DMS114 treated with DMSO at 0.1 percent for 48 hours (cell line): ENCODE measurements around the gene HS3ST5.
"Not testable (repeated sequence)": the region's sequence is repeated elsewhere in the genome, so short reads cannot be mapped to it uniquely, and the experiment has no call there.

Experiments
- DNase-seq: peaks from one replicate; lab custom pipeline; 2025; ENCODE audit not compliant: unreplicated experiment; lab: John Stamatoyannopoulos, UW

HS3ST5 gene

DNA sequence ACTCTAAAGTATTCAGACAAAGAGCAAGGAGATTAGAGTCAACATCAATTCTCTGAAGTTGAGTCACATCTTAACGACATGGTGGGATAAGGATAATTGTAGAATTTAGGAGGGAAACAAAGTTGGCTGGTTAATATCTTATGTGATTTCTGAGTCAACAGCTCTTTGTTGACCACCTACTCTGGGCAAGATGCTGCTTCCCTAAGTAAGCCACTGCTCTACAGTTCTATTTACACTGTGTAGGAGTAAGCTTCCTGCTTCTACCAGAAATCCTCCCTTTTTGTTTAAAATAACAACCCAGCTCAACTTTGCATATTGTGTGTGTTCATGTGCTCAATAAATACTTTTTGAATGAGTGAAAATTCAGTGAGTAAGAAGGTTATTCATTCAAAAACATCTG is 3.1 kb downstream of the HS3ST5 start:
- no peak for DNase-seq

DNA sequence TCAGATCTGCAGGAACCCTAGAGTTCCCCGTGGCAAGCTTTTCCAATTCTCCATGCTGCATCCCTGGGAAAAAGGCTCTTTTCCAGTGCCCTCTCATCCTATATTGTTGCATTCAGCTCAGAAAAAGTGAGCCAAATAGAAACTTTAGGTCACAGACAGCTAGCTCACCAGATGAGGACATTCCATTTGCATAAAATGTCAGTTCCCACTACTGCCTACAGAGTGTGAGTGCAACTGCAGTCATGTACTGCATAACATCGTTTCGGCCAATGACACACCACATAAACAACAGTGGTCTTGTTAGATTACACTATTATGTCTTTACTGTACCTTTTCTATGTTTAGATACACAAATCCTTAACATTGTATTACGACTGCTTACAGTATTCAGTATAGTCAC is 8.6 kb downstream of the HS3ST5 start:
- DNase-seq: no peak

DNA sequence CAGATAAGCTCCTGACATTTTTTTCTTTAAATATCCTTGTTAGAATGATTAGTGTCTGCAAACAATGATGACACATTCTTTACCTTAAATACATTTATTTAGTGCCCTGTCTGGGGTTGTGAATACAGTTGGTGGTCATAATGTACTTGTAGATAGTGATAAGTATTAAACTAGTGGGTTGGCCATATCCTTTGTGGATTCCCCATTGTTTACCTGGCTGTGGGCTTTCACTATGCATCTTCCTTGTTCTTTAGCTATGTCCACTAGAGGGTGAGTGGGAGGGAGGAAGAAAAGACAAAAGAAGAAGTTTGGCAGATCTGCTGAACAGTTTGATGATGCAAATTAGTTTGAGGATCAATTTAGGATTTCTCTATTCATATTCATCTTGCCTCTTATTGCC is 15.7 kb downstream of the HS3ST5 start:
- no peak for DNase-seq

GRCh38 chr6:114323784-114324183 is 19.0 kb downstream of the HS3ST5 start:
- no peak for DNase-seq

- DNase-seq: no peak
Measured at GRCh38 chr6:114319749-114320148, 23.1 kb downstream of the HS3ST5 start.

GRCh38 chr6:114315831-114316595 is 26.8 kb downstream of the HS3ST5 start:
- no peak for DNase-seq

- DNase-seq: not testable (repeated sequence)
Measured at GRCh38 chr6:114313816-114314215, 29.0 kb downstream of the HS3ST5 start.

- DNase-seq: no peak
Measured at GRCh38 chr6:114312931-114313330, 29.9 kb downstream of the HS3ST5 start.

- DNase-seq: no peak
Measured at GRCh38 chr6:114310053-114310452, 32.8 kb downstream of the HS3ST5 start.

DNA sequence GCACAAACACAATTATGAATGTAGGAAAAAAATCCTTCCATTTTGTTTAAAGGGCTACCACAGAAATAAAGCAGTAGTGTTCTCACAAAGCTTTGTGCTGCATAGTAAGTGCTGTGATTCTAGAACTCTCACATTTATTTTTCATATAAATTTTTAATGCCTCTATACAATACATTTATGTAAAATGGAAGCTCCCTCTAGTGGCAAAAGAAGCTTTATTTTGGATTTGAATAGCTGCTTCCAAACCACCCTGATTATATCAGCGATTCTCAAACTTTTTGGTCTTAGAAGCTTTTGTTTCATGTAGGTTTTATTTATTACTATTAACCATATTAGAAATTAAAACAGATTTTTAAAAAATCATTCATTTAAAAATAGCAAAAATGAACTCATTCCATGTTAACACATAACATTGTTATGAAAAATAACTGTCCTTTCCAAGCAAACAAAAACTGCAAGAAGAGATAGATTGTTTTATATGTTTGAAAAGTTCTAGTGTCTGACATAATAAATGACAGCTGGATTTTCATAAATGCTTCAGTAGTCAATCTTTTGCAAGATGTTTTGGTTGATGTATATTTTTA is 38.4 kb downstream of the HS3ST5 start:
- DNase-seq: no peak

- no peak for DNase-seq
Measured at GRCh38 chr6:114301596-114302219, 41.1 kb downstream of the HS3ST5 start.

GRCh38 chr6:114297135-114297534 is 45.7 kb downstream of the HS3ST5 start:
- DNase-seq: no peak

DNA sequence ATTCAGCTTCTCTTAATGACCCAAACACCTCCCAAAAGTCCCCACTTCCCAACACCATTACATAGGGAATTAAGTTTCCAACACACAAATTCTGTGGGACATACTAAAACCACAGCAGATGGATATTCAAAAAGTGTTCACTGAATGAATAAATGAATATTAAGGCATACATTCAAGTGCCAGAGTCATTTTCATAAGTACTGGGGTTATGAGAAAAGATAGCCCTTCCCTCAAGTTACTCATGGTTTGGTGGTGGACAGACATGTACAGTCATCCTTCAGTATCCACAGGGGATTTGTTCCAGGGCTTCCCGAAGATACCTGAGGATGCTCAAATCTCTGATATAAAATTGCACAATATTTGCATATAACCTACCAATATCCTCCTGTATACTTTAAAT is 50.4 kb downstream of the HS3ST5 start:
- DNase-seq: no peak

GRCh38 chr6:114291428-114291827 is 51.4 kb downstream of the HS3ST5 start:
- no peak for DNase-seq

- no peak for DNase-seq
Measured at GRCh38 chr6:114290864-114291263, 52.0 kb downstream of the HS3ST5 start.

DNA sequence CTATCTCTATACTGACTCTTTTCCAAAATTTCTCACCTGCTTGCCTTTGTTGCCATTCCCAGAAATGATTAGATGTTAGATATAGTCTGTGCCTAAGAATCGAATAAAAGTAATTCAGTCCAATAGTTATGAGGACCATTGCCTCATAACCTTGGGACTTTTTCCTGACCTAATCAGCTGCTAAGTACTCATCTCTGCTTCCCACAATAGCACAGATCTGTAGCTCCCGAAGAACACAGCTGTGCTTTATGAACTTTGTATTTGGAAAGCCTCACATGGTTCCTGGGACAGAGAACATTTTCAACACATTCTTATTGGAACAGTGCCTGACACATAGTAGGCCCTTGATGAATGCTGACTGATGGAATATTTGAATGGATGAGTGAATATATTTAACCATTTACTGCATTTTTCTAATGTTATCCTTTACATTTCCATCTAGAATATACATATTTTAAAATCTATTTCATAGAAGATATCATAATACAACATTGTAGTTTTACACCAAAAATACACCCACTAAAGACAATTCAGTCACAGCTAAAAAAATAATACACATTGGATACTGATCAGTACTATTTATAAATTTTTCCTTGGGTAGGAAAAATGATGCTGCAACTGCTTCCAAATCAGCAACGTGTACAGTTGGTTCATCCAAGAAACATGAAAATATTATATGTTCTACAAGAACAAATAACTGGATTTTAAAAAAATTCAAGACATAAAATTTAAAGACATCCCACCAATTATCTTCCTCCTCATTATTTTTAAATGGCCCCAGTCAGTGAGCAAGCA is 53.9 kb downstream of the HS3ST5 start:
- no peak for DNase-seq

- DNase-seq: no peak
Measured at GRCh38 chr6:114287461-114287860, 55.4 kb downstream of the HS3ST5 start.

DNA sequence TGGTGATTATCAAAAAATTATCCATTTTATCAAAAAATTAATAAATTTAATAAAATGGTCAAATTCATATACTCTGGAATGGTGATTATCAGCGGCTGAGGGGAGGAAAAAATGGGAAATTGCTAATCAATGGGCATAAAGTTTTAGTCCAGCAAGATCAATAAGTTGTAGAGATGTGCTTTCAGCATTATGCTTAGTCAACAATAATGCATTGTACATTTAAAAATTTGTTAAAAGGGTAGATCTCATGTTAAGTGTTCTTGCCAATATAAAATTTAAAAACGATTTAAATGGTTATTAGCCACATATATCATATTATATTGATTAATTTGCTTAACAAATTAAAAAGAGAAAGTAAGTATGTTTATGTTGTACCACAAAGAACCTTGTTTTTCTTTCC is 56.6 kb downstream of the HS3ST5 start:
- DNase-seq: no peak

- no peak for DNase-seq
Measured at GRCh38 chr6:114284281-114284680, 58.5 kb downstream of the HS3ST5 start.

GRCh38 chr6:114282292-114282691 is 60.5 kb downstream of the HS3ST5 start:
- no peak for DNase-seq

DNA sequence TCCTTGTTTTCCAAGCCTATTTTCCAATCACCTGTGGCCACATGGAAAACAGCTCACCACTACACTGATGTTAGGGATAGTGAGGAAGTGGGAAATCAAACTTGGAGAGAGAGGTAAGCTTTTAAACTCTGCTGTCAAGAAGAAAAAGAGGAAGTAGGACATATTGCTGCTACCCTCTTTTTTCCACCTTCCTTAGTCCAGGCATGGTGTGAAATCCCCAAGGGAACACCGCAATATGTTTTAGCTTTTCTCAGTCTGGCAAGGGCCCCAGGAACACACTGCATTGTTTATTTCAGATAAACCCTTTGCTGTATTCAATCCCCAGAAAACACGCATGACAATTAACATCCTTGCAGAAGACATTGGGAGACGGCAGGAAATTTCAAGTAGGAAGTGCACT is 61.3 kb downstream of the HS3ST5 start:
- no peak for DNase-seq
